Testis (tissue), 2 donors: ENCODE measurements around the gene SVIL.

Experiments used
- POLR2A ChIP-seq: fragments of 450-650 bp; IDR thresholded peaks from one replicate; pipeline ENCODE4 v1.6.1; 2017; ENCODE audit warnings: antibody characterized with exemption, mild to moderate bottlenecking, moderate library complexity
- TF ChIP-seq, protein P1 (sequence below), 3 experiments: fragments of 450-650 bp in 2 of 3; fragments of 200-600 bp in 1 of 3; sonication (generic) in 1 of 3; IDR thresholded peaks; one replicate each; pipeline ENCODE4 v1.5.1; 2016 to 2019; ENCODE audit warnings: antibody characterized with exemption in 3 of 3, mild to moderate bottlenecking in 2 of 3, moderate library complexity in 1 of 3

DNA sequence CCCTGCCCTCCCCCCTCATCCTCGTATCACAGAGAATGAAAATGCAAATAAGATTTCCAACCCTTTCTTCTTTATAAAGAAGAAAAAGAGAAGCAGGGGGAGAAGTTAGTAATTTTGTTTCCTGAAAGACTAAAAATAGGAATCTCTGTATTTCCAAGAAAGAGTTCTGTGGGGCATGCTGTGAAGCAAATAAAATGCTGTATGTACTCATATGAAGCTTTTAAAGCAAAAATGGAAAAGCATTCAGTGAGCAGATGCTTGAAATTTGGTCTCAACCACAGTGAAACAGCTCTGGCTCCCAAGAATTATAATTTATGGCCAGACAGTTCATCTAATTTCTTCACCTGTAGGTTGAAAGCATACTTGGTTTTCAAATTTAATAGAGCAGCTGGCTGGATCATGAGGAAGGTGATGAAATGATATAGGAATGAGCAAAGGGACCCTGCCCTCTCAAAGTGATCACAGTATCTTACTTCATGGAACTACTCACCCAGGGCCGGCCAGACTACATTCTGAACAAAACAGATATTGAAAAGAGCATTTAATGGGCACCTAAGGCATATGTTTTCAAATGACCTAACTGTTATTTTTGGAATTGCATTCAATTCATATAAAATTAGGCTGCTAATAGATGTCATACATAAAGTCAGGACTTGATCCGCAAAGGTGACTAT, 31.4 kb downstream of the SVIL start:
- TF ChIP-seq, protein P1, sequence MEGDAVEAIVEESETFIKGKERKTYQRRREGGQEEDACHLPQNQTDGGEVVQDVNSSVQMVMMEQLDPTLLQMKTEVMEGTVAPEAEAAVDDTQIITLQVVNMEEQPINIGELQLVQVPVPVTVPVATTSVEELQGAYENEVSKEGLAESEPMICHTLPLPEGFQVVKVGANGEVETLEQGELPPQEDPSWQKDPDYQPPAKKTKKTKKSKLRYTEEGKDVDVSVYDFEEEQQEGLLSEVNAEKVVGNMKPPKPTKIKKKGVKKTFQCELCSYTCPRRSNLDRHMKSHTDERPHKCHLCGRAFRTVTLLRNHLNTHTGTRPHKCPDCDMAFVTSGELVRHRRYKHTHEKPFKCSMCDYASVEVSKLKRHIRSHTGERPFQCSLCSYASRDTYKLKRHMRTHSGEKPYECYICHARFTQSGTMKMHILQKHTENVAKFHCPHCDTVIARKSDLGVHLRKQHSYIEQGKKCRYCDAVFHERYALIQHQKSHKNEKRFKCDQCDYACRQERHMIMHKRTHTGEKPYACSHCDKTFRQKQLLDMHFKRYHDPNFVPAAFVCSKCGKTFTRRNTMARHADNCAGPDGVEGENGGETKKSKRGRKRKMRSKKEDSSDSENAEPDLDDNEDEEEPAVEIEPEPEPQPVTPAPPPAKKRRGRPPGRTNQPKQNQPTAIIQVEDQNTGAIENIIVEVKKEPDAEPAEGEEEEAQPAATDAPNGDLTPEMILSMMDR (IDR thresholded peaks at IDR 0.05): no peak
- no peak for TF ChIP-seq POLR2A
